Neural progenitor cell (in vitro differentiated cells): Measurements from ENCODE around the gene POLR1G. TPM values are rescaled to one million over a fixed set of nuclear protein-coding genes. Genes with fewer than 3 reads are reported as not detected.

Source experiments
- DNase-seq: peaks from one replicate; pipeline ENCODE4 v3.0.0-alpha.2; 2016; ENCODE audit warnings: low spot score
- H2AFZ ChIP-seq: fragments of 200-600 bp; sonication (generic); replicated peaks from 2 replicates; pipeline ENCODE4 v1.6.1; 2016; ENCODE audit warnings: antibody characterized with exemption
- H3F3A ChIP-seq: fragments of 200-600 bp; sonication (generic); 2 replicates; pipeline ENCODE4 v1.6.1; 2016; ENCODE audit warnings: antibody characterized with exemption, low read depth
- H3K27ac ChIP-seq: fragments of 200-600 bp; sonication (generic); 2 replicates; pipeline ENCODE4 v1.5.1; 2016; ENCODE audit warnings: mild to moderate bottlenecking
- H3K27me3 ChIP-seq: fragments of 200-600 bp; sonication (generic); 2 replicates; pipeline ENCODE4 v1.6.1; 2016; ENCODE audit warnings: mild to moderate bottlenecking, moderate library complexity
- H3K36me3 ChIP-seq: fragments of 200-600 bp; sonication (generic); 2 replicates; pipeline ENCODE4 v1.5.1; 2016
- H3K4me1 ChIP-seq: fragments of 200-600 bp; sonication (generic); 2 replicates; pipeline ENCODE4 v1.6.1; 2016; ENCODE audit warnings: mixed run types
- H3K4me2 ChIP-seq: fragments of 200-600 bp; sonication (generic); 2 replicates; pipeline ENCODE4 v1.6.1; 2016
- H3K4me3 ChIP-seq: fragments of 200-600 bp; sonication (generic); 2 replicates; pipeline ENCODE4 v1.5.1; 2016
- H3K79me2 ChIP-seq: fragments of 200-600 bp; sonication (generic); 2 replicates; pipeline ENCODE4 v1.6.1; 2016; ENCODE audit warnings: low read depth
- H3K9ac ChIP-seq: fragments of 200-600 bp; sonication (generic); 2 replicates; pipeline ENCODE4 v1.6.1; 2016
- H3K9me3 ChIP-seq: fragments of 200-600 bp; sonication (generic); 2 replicates; pipeline ENCODE4 v1.5.1; 2016; ENCODE audit warnings: low read depth
- H4K20me1 ChIP-seq: fragments of 200-600 bp; sonication (generic); 2 replicates; pipeline ENCODE4 v1.6.1; 2016; ENCODE audit warnings: low read depth
- H3K27ac Mint-ChIP-seq: 3 replicates; pipeline ENCODE4 v1.8.0; 2021; ENCODE audit warnings: mixed read lengths
- H3K27me3 Mint-ChIP-seq: 2 replicates; pipeline ENCODE4 v1.8.0; 2022; ENCODE audit warnings: low read depth, mild to moderate bottlenecking, inconsistent platforms, moderate library complexity, mixed read lengths; ENCODE audit not compliant: insufficient read depth
- H3K36me3 Mint-ChIP-seq: 3 replicates; pipeline ENCODE4 v1.8.0; 2021; ENCODE audit warnings: mixed read lengths
- H3K4me1 Mint-ChIP-seq: 3 replicates; pipeline ENCODE4 v1.8.0; 2021; ENCODE audit warnings: mixed read lengths
- H3K4me3 Mint-ChIP-seq: 3 replicates; pipeline ENCODE4 v1.8.0; 2021; ENCODE audit warnings: mild to moderate bottlenecking, moderate library complexity, mixed read lengths
- H3K9me3 Mint-ChIP-seq: 3 replicates; pipeline ENCODE4 v1.8.0; 2020; ENCODE audit warnings: mixed read lengths
- CTCF ChIP-seq: fragments of 200-600 bp; sonication (generic); IDR thresholded peaks from 2 replicates; pipeline ENCODE4 v1.5.1; 2017; ENCODE audit warnings: antibody characterized with exemption, mild to moderate bottlenecking
- EZH2 ChIP-seq: fragments of 200-600 bp; sonication (generic); IDR thresholded peaks from 2 replicates; pipeline ENCODE4 v1.6.1; 2017; ENCODE audit warnings: antibody characterized with exemption, mild to moderate bottlenecking, moderate library complexity
- EZH2phosphoT487 ChIP-seq: fragments of 200-600 bp; sonication (generic); IDR thresholded peaks from 2 replicates; pipeline ENCODE4 v1.6.1; 2017; ENCODE audit warnings: antibody characterized with exemption
- total RNA-seq: library from RNA; depleted of rRNA; stranded (reverse); fragments of >200 nt; gene quantifications from 2 replicates; pipeline ENCODE4 v1.2.3, GENCODE V29; 2015; ENCODE audit warnings: low replicate concordance

The POLR1G gene
- total RNA-seq, 1 donor from 2014 or later = 6.8 TPM

GRCh38 chr19:45419396-45419795 lies 13.0 kb downstream of the POLR1G start:
- no peaks in the 10 kb centered on the region for H3K36me3 ChIP-seq
- H3K4me3 Mint-ChIP-seq = no peak overlapping the region

GRCh38 chr19:45419895-45420294 lies 13.5 kb downstream of the POLR1G start:
- no peak overlapping the region for H3K27ac Mint-ChIP-seq
- no peak overlapping the region for H3K4me2 ChIP-seq
- H3K27ac ChIP-seq = no peak overlapping the region

More at GRCh38 chr19:45419396-45419795, 13.0 kb downstream of the POLR1G start:
- Histone ChIP-seq H2AFZ (no peak overlapping the region), H3K4me3 (no peak overlapping the region), H3F3A (peaks cover 13% of the 10 kb centered on the region), H4K20me1 (peaks cover 13% of the 10 kb centered on the region), H3K79me2 (peaks cover 15% of the 10 kb centered on the region), H3K27ac (no peak overlapping the region), H3K9ac (no peak overlapping the region), H3K27me3 (no peaks in the 10 kb centered on the region), H3K4me2 (no peak overlapping the region), H3K4me1 (peaks cover 1% of the 10 kb centered on the region), H3K9me3 (no peaks in the 10 kb centered on the region)
- Mint-ChIP-seq H3K9me3 (no peaks in the 10 kb centered on the region), H3K27me3 (peaks cover 8% of the 10 kb centered on the region), H3K27ac (no peak overlapping the region), H3K4me1 (peaks cover 20% of the 10 kb centered on the region), H3K36me3 (peaks cover 22% of the 10 kb centered on the region)
- no peak for DNase-seq
- TF ChIP-seq CTCF (no peak), EZH2 (no peak), EZH2phosphoT487 (no peak)

GRCh38 chr19:45420356-45420755 lies 13.9 kb downstream of the POLR1G start:
- H3K79me2 ChIP-seq = peaks cover 15% of the 10 kb centered on the region
- peaks cover 25% of the 10 kb centered on the region for H3K4me1 Mint-ChIP-seq
- H3K27me3 ChIP-seq = no peaks in the 10 kb centered on the region
- peaks cover 21% of the 10 kb centered on the region for H3F3A ChIP-seq
- no peak overlapping the region for H3K4me2 ChIP-seq
- H3K27ac Mint-ChIP-seq = peak overlapping the region; percentile 76
- H3K4me3 ChIP-seq = no peak overlapping the region
- H4K20me1 ChIP-seq = peaks cover 13% of the 10 kb centered on the region
- no peaks in the 10 kb centered on the region for H3K9me3 ChIP-seq
- H3K36me3 ChIP-seq = no peaks in the 10 kb centered on the region
- peak overlapping the region; percentile 64 for H3K4me3 Mint-ChIP-seq
- no peaks in the 10 kb centered on the region for H3K9me3 Mint-ChIP-seq
- H3K36me3 Mint-ChIP-seq = peaks cover 17% of the 10 kb centered on the region
- peaks cover 8% of the 10 kb centered on the region for H3K27me3 Mint-ChIP-seq
- no peak overlapping the region for H3K9ac ChIP-seq
- H3K27ac ChIP-seq = no peak overlapping the region
- H3K4me1 ChIP-seq = peaks cover 5% of the 10 kb centered on the region
- DNase-seq = no peak
- no peak for TF ChIP-seq CTCF
- H2AFZ ChIP-seq = no peak overlapping the region

More at GRCh38 chr19:45419895-45420294, 13.5 kb downstream of the POLR1G start:
- no peaks in the 10 kb centered on the region for H3K9me3 Mint-ChIP-seq
- no peaks in the 10 kb centered on the region for H3K9me3 ChIP-seq
- peaks cover 17% of the 10 kb centered on the region for H3K36me3 Mint-ChIP-seq
- DNase-seq = no peak
- H4K20me1 ChIP-seq = peaks cover 13% of the 10 kb centered on the region
- peaks cover 25% of the 10 kb centered on the region for H3K4me1 Mint-ChIP-seq
- H3K36me3 ChIP-seq = no peaks in the 10 kb centered on the region
- H3K4me3 ChIP-seq = no peak overlapping the region
- no peak overlapping the region for H3K4me3 Mint-ChIP-seq
- H3K9ac ChIP-seq = no peak overlapping the region
- no peaks in the 10 kb centered on the region for H3K27me3 ChIP-seq
- peaks cover 18% of the 10 kb centered on the region for H3F3A ChIP-seq
- TF ChIP-seq EZH2 = no peak
- no peak for TF ChIP-seq CTCF
- no peak for TF ChIP-seq EZH2phosphoT487
- H2AFZ ChIP-seq = no peak overlapping the region
- H3K27me3 Mint-ChIP-seq = peaks cover 8% of the 10 kb centered on the region
- H3K79me2 ChIP-seq = peaks cover 15% of the 10 kb centered on the region
- H3K4me1 ChIP-seq = peaks cover 5% of the 10 kb centered on the region
